Suprapubic skin (tissue), 4 donors: ENCODE results near the gene CD1E. TPM values are rescaled to one million over a fixed set of nuclear protein-coding genes. Genes with fewer than 3 reads are reported as not detected.

Experiments
- DNase-seq, 2 donors: peaks; one replicate each; pipeline ENCODE4 v3.0.0-alpha.2; 2019; ENCODE audit warnings: low spot score in 2 of 2
- H3K27ac ChIP-seq: fragments of 200-600 bp; sonication (generic); one replicate; pipeline ENCODE4 v1.5.1; 2019
- H3K27me3 ChIP-seq: fragments of 200-600 bp; sonication (generic); one replicate; pipeline ENCODE4 v1.5.1; 2019
- H3K36me3 ChIP-seq: fragments of 200-600 bp; sonication (generic); one replicate; pipeline ENCODE4 v1.5.1; 2019
- H3K4me1 ChIP-seq: fragments of 200-600 bp; sonication (generic); one replicate; pipeline ENCODE4 v1.5.1; 2019
- H3K4me3 ChIP-seq: fragments of 200-600 bp; sonication (generic); one replicate; pipeline ENCODE4 v1.5.1; 2019; ENCODE audit warnings: mild to moderate bottlenecking
- H3K9me3 ChIP-seq: fragments of 200-600 bp; sonication (generic); one replicate; pipeline ENCODE4 v1.5.1; 2019
- CTCF ChIP-seq, 2 donors: fragments of 200-600 bp in 1 of 2; fragments of 450-650 bp in 1 of 2; sonication (generic) in 1 of 2; IDR thresholded peaks; one replicate each; pipeline ENCODE4 v1.5.1; 2016 to 2019; ENCODE audit warnings: antibody characterized with exemption in 2 of 2, mild to moderate bottlenecking in 1 of 2, moderate library complexity in 1 of 2
- EP300 ChIP-seq: sonication (generic); formaldehyde crosslinking; IDR thresholded peaks from one replicate; pipeline ENCODE4 v1.6.1; 2017; ENCODE audit warnings: antibody characterized with exemption
- POLR2A ChIP-seq, 2 donors: fragments of 450-650 bp; IDR thresholded peaks; one replicate each; pipeline ENCODE4 v1.6.1; 2017; ENCODE audit warnings: antibody characterized with exemption in 2 of 2, mild to moderate bottlenecking in 2 of 2, moderate library complexity in 2 of 2
- POLR2AphosphoS5 ChIP-seq, 3 donors: sonication (generic); formaldehyde crosslinking; IDR thresholded peaks; one replicate each; pipeline ENCODE4 v1.6.1; 2017; ENCODE audit warnings: antibody characterized with exemption in 3 of 3
- WGBS: methylation state at CpG from one replicate; pipeline ENCODE4 v1.1.5; 2018; 5-methylcytosine and 5-hydroxymethylcytosine counted together
- total RNA-seq, 4 donors: library from RNA; depleted of rRNA; stranded (reverse); fragments of >200 nt; gene quantifications; one replicate each; pipeline ENCODE4 v1.1.0, GENCODE V29; 2016

CD1E gene
- total RNA-seq, 4 donors from 2014 or later: 4.9 to 10.5 (median 9.4) TPM

GRCh38 chr1:158391099-158391498 is 37.4 kb downstream of the CD1E start:
- no peaks in the 10 kb centered on the region for H3K27me3 ChIP-seq
- no peak for DNase-seq
- no peak for TF ChIP-seq EP300
- no peak for TF ChIP-seq POLR2A (IDR thresholded peaks at IDR 0.05)
- no peak for TF ChIP-seq CTCF (IDR thresholded peaks at IDR 0.05)
- TF ChIP-seq POLR2AphosphoS5 (IDR thresholded peaks at IDR 0.05): no peak
- no peaks in the 10 kb centered on the region for H3K9me3 ChIP-seq
- no peaks in the 10 kb centered on the region for H3K36me3 ChIP-seq
- no peak overlapping the region for H3K27ac ChIP-seq
- H3K4me3 ChIP-seq: no peak overlapping the region
- no peaks in the 10 kb centered on the region for H3K4me1 ChIP-seq

GRCh38 chr1:158393476-158393875 is 39.8 kb downstream of the CD1E start:
- H3K4me1 ChIP-seq: no peaks in the 10 kb centered on the region
- 93% methylated on average over 5 of the region's 5 CpGs for WGBS
- no peak for DNase-seq
- H3K36me3 ChIP-seq: no peaks in the 10 kb centered on the region
- no peaks in the 10 kb centered on the region for H3K27me3 ChIP-seq
- H3K27ac ChIP-seq: no peak overlapping the region
- no peaks in the 10 kb centered on the region for H3K9me3 ChIP-seq
- TF ChIP-seq CTCF (IDR thresholded peaks at IDR 0.05) (no peak), POLR2AphosphoS5 (IDR thresholded peaks at IDR 0.05) (no peak), EP300 (no peak), POLR2A (IDR thresholded peaks at IDR 0.05) (no peak)
- no peak overlapping the region for H3K4me3 ChIP-seq

GRCh38 chr1:158396646-158397045 is 43.0 kb downstream of the CD1E start:
- no peak overlapping the region for H3K4me3 ChIP-seq
- TF ChIP-seq CTCF (IDR thresholded peaks at IDR 0.05) (no peak), EP300 (no peak), POLR2A (IDR thresholded peaks at IDR 0.05) (no peak), POLR2AphosphoS5 (IDR thresholded peaks at IDR 0.05) (no peak)
- no peak overlapping the region for H3K27ac ChIP-seq
- 84% methylated on average over 3 of the region's 3 CpGs for WGBS
- no peak for DNase-seq
- no peaks in the 10 kb centered on the region for H3K4me1 ChIP-seq
- H3K36me3 ChIP-seq: no peaks in the 10 kb centered on the region
- H3K27me3 ChIP-seq: no peaks in the 10 kb centered on the region
- H3K9me3 ChIP-seq: no peaks in the 10 kb centered on the region

- DNase-seq: no peak
- H3K27ac ChIP-seq: no peak within 1 kb of the TSS
These were observed 45.3 kb downstream of the CD1E start, which contains the start of gene OR10T2 for GRCh38 chr1:158398818-158399514. Gene OR10T2, minus strand, starts transcription at chr1:158399466. Its CDS starts 0 bp downstream, at chr1:158399466.

More at GRCh38 chr1:158398818-158399514, 45.3 kb downstream of the CD1E start, which contains the start of gene OR10T2:
- Histone ChIP-seq H3K36me3 (no peaks in the 10 kb centered on the region), H3K27me3 (no peaks in the 10 kb centered on the region), H3K9me3 (no peaks in the 10 kb centered on the region), H3K4me3 (no peak within 1 kb of the TSS), H3K4me1 (no peaks in the 10 kb centered on the region)
- WGBS: 88% methylated on average over 5 of the region's 5 CpGs
- TF ChIP-seq POLR2AphosphoS5 (IDR thresholded peaks at IDR 0.05) (no peak), EP300 (no peak), POLR2A (IDR thresholded peaks at IDR 0.05) (no peak), CTCF (IDR thresholded peaks at IDR 0.05) (no peak)
